ENCODE data around the gene WDR73.

WDR73 gene

DNA sequence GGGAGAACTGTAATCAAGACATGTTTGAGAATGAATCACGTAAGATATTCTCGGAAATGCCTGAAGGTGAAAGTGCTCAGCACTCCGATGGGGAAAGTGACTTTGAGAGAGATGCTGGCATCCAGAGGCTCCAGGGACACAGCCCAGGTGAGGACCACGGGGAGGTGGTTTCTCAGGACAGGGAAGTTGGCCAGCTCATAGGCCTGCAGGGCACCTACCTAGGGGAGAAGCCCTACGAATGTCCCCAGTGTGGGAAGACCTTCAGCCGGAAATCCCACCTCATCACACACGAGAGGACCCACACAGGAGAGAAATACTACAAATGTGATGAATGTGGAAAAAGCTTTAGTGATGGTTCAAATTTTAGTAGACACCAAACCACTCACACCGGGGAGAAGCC lies 33.5 kb downstream of the WDR73 start:
- no peak for FAIRE-seq
- DNase-seq (ENCODE audit: low spot score): no peak

- no peak for FAIRE-seq
- DNase-seq (ENCODE audit: low spot score): no peak
These were observed 37.8 kb downstream of the WDR73 start for GRCh38 chr15:84616235-84616634.

DNA sequence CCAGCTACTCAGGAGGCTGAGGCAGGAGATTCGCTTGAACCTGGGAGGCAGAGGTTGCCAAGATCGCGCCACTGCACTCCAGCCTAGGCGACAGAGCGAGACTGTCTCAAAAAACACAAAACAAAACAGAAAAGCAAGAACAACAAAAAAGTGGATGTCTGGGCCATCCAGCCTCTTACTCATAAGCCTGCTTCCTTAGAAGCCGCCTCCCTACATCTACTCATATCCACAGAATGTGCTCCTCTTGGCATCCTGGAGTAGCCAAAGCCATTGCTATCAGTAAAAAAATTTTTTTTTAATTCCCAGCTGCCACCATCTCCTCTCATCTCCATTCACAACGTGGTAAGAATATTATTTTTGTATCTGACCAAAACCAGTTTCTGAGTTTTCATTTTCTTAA lies 42.5 kb downstream of the WDR73 start:
- no peak for DNase-seq (ENCODE audit: low spot score)

GRCh38 chr15:84609818-84610525 lies 44.1 kb downstream of the WDR73 start:
- FAIRE-seq (no peak), DNase-seq (ENCODE audit: low spot score) (no peak)

More for the DNA sequence above, 42.5 kb downstream of the WDR73 start:
- no peak for FAIRE-seq

GRCh38 chr15:84608707-84609284 lies 45.3 kb downstream of the WDR73 start:
- DNase-seq (ENCODE audit: low spot score) (no peak), FAIRE-seq (no peak)

GRCh38 chr15:84606653-84607120 lies 47.4 kb downstream of the WDR73 start:
- no peak for DNase-seq (ENCODE audit: low spot score)
- no peak for FAIRE-seq

- no peak for FAIRE-seq
These were observed 48.6 kb downstream of the WDR73 start for GRCh38 chr15:84605554-84605882.

GRCh38 chr15:84604826-84605553 lies 49.1 kb downstream of the WDR73 start:
- DNase-seq (ENCODE audit: low spot score) (no peak), FAIRE-seq (no peak)

More at GRCh38 chr15:84605554-84605882, 48.6 kb downstream of the WDR73 start:
- no peak for DNase-seq (ENCODE audit: low spot score)

DNA sequence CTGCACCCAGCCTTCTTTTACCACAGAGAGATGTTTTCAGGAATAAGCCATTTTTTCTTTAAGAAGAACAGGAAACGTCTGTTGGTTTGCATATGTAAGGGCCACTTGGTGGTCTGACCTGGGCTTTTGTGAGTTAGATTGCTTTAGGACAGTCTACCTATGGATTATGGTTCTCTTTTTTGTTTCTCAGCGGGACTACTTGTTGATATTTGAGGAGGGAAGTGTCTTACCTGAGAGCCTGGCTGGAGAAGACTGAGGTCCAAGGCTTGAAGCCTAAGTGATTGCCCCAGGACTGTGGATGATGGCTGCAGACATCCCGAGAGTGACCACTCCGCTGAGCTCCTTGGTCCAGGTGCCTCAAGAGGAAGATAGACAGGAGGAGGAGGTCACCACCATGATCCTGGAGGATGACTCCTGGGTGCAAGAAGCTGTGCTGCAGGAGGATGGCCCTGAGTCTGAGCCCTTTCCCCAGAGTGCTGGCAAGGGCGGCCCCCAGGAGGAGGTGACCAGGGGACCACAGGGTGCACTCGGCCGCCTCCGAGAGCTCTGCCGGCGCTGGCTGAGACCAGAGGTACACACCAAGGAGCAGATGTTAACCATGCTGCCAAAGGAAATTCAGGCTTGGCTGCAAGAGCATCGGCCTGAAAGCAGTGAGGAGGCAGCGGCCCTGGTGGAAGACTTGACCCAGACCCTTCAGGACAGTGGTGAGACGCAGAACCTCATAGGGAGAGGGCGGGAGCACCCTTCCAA lies 50.3 kb downstream of the WDR73 start:
- FAIRE-seq (no peak), DNase-seq (ENCODE audit: low spot score) (no peak)

DNA sequence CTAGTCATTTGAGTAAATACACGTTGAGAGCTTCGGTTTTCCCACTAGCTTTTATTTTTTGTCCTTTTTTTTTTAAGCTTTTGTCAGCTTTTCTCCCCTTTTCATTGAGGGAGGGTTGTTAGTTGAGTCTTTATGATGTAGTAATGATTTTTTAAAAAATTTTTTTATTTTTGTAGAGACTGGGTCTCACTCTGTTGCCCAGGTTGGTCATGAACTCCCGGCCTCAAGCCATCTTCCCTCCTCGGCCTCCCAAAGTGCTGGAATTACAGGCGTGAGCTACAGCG lies 52.6 kb downstream of the WDR73 start:
- FAIRE-seq (no peak), DNase-seq (ENCODE audit: low spot score) (no peak)

- FAIRE-seq (no peak), DNase-seq (ENCODE audit: low spot score) (peak; percentile 98)
These were observed 53.2 kb downstream of the WDR73 start, which contains the start of gene ZSCAN2 for GRCh38 chr15:84600687-84601554. TSS of gene ZSCAN2 (plus strand) at chr15:84601009. CDS start at chr15:84603928, 2,919 bp downstream.

DNA sequence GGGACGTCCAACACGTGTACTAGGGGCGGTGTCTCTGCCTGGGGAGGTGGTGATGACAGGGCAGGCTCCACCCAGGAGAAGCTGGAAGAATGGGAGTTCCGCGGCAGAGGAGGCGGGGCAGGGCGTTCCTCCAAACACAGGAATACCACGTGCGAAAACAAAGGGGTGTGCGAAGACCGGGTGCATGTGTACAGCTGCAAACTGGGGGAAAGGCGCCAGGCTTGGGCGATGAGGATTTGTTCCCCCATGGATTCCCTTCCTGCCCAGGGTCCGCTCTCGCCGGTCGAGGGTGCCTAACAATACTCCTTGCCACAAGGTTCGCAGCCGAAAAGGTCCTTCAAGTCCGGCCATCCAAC lies 53.8 kb downstream of the WDR73 start:
- FAIRE-seq: no peak
- peak; percentile 87 for DNase-seq (ENCODE audit: low spot score)

- DNase-seq (ENCODE audit: low spot score): no peak
- FAIRE-seq: no peak
These were observed 54.2 kb downstream of the WDR73 start for GRCh38 chr15:84599906-84600305.

- DNase-seq (ENCODE audit: low spot score) (peak; percentile 62), FAIRE-seq (no peak)
These were observed 55.1 kb downstream of the WDR73 start for GRCh38 chr15:84598993-84599392.

DNA sequence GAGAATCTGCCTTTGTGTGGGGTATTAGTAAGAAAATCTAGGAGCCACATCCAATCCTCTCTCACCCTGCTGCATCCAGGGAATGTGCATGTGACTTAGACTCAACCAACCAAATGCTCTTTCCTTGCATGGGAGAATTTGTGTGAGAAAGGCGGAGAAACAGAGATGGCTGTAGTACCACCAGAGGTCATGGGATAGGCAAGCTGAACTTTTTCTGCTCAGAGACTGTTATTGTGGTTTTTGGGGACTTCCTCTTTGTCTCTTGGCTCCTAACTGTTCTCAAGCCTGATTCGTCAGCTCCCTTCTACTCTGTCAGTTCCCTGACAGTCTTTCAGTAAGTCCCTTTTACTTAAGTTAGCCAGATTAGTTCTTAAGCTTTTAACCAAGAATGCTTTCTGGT lies 55.8 kb downstream of the WDR73 start:
- FAIRE-seq: no peak
- no peak for DNase-seq (ENCODE audit: low spot score)

DNA sequence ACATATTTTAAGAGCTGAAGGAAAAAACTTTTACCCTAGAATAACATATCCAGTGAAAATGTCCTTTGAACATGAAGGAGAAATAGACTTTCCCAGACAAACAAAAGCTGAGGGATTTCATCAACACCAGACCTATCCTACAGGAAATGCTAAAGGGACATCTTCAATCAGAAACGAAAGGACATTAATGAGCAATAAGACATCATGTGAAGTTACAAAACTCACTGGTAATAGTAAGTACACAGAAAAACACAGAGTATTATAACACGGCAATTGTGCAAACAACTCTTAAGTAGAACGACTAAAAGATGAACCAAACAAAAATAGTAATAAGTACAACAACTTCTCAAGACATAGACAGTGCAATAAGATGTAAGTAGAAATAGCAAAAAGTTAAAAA lies 56.8 kb downstream of the WDR73 start:
- FAIRE-seq: no peak

GRCh38 chr15:84595660-84596059 lies 58.4 kb downstream of the WDR73 start:
- FAIRE-seq (no peak), DNase-seq (ENCODE audit: low spot score) (no peak)

More for the DNA sequence above, 56.8 kb downstream of the WDR73 start:
- no peak for DNase-seq (ENCODE audit: low spot score)

DNA sequence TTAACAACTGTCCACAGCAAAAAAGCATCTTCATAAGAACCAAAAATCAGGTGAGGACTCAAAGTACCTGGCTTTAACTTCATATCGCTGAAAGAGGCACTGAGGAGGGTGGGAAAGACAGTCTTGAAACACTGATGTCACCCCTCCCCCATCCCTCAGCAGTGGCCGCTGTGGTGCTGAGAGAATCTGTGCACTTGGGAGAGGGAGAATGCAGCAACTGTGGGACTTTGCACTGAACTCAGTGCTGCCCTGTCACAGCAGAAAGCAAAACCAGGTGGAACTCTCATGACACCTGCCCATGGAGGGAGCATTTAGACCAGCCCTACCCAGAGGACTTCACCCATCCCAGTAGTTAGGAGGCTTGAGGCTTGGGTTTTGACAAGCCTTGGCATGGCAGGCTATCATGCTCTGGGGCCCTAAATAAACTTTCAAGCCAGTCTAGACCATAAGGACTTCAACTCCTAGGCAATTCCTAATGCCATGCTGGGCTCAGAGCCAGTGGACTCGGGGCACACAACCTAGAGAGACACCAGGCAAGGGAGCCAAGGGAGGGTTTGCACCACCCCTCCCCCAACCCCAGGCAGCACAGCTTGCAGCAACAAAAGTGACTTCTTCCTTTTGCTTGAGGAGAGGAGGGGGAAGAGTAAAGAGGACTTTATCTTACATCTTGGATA lies 59.3 kb downstream of the WDR73 start:
- FAIRE-seq (no peak), DNase-seq (ENCODE audit: low spot score) (no peak)

GRCh38 chr15:84591815-84592214 lies 62.3 kb downstream of the WDR73 start:
- DNase-seq (ENCODE audit: low spot score) (no peak), FAIRE-seq (no peak)

DNA sequence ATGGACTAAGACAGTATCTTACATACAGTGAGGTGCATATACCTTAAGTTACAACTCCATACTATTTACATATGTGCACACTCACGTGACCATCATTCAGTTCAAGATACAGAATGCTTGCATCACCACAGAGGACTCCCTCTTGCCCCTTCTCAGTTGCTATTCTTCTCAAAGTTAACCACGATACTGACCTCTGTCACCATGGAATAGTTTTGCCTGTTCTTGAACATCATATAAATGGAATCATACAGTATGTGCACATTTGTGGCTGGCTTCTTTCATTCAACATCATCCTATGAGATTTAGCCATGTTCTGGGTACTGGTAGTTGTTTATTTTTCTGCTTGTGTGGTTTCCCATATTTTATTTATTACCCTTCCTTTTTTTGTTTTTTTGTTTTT lies 63.7 kb downstream of the WDR73 start:
- no peak for DNase-seq (ENCODE audit: low spot score)
- FAIRE-seq: no peak
